ENCODE data around the gene MADD. TPM values are rescaled to one million over a fixed set of nuclear protein-coding genes. Genes with fewer than 3 reads are reported as not detected.

The MADD gene
- total and polyA plus RNA-seq, 2 donors (not counting 3 experiments of a cell fraction or from before 2014, with no cell fraction given) = 35.3 to 36.8 TPM

DNA sequence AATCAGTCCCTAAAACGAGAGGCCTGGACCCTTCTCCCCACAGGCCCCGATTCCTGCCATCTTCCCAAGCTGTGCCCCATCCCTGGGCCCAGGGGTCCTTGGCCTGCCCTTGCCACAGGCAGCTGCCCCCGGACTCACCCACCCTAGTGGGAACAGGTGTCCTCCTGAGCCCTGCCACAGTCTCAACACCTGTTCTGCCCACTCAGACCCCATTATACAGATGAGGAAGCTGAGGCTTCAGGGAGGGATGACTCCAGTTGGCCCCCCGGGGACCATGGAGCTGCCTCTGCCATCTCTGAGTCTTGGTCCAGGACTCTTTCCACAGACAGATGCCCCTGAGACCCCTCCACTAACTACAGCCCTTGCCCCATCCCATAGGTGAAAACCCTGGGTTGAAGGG lies 66.7 kb downstream of the MADD start:
- TF ChIP-seq FOS (IDR thresholded peaks at IDR 0.05; ENCODE audit: borderline replicate concordance, insufficient read depth, low read length) = no peak
- no peak for TF ChIP-seq JUN (IDR thresholded peaks at IDR 0.05; ENCODE audit: borderline replicate concordance, insufficient read depth, insufficient read length, low read depth)
- TF ChIP-seq, protein P1, sequence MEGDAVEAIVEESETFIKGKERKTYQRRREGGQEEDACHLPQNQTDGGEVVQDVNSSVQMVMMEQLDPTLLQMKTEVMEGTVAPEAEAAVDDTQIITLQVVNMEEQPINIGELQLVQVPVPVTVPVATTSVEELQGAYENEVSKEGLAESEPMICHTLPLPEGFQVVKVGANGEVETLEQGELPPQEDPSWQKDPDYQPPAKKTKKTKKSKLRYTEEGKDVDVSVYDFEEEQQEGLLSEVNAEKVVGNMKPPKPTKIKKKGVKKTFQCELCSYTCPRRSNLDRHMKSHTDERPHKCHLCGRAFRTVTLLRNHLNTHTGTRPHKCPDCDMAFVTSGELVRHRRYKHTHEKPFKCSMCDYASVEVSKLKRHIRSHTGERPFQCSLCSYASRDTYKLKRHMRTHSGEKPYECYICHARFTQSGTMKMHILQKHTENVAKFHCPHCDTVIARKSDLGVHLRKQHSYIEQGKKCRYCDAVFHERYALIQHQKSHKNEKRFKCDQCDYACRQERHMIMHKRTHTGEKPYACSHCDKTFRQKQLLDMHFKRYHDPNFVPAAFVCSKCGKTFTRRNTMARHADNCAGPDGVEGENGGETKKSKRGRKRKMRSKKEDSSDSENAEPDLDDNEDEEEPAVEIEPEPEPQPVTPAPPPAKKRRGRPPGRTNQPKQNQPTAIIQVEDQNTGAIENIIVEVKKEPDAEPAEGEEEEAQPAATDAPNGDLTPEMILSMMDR (IDR thresholded peaks at IDR 0.05; ENCODE audit: extremely low read depth in 1 of 2, insufficient read depth in 1 of 2, low read depth in 1 of 2, low read length in 2 of 2) = no peak
- TF ChIP-seq MYC (IDR thresholded peaks at IDR 0.05; ENCODE audit: low read depth, low read length) = no peak
- no peak for TF ChIP-seq POLR2A (IDR thresholded peaks at IDR 0.05; ENCODE audit: low read depth, low read length)
- TF ChIP-seq GATA2 (IDR thresholded peaks at IDR 0.05; ENCODE audit: insufficient read depth, insufficient read length, low read depth, low read length) = no peak
- TF ChIP-seq EZH2 (IDR thresholded peaks at IDR 0.05; ENCODE audit: borderline replicate concordance, low read depth, low read length, severe bottlenecking) = no peak
- no peak for TF ChIP-seq POLR2AphosphoS5 (IDR thresholded peaks at IDR 0.05; ENCODE audit: insufficient read depth, low read depth, low read length)
- TF ChIP-seq MAX (IDR thresholded peaks at IDR 0.05; ENCODE audit: insufficient read depth, insufficient read length) = no peak
- Histone ChIP-seq H3K9me1 (replicated peaks; ENCODE audit: control insufficient read depth, extremely low read depth, insufficient read depth, low read length) (no peaks in the 10 kb centered on the region), H3K9me3 (replicated peaks; ENCODE audit: control insufficient read depth, insufficient read depth, low read length) (no peaks in the 10 kb centered on the region), H3K27me3 (ENCODE audit: control insufficient read depth in 2 of 2, insufficient read depth in 2 of 2, low read length in 2 of 2) (no peaks in the 10 kb centered on the region), H4K20me1 (replicated peaks; ENCODE audit: control insufficient read depth, extremely low read depth, insufficient read depth, low read length) (no peaks in the 10 kb centered on the region), H3K4me3 (replicated peaks in 1 of 3; ENCODE audit: insufficient read depth in 1 of 3, low read depth in 1 of 3, low read length in 3 of 3) (no peak overlapping the region), H3K9ac (replicated peaks; ENCODE audit: extremely low read depth, insufficient read depth, low read length) (no peak overlapping the region), H2AFZ (ENCODE audit: low read depth, low read length) (no peak overlapping the region), H3K4me1 (ENCODE audit: control insufficient read depth, extremely low read depth, insufficient read depth, low read length) (no peaks in the 10 kb centered on the region), H3K36me3 (ENCODE audit: control insufficient read depth in 2 of 2, extremely low read depth in 1 of 2, insufficient read depth in 2 of 2, low read length in 2 of 2) (no peaks in the 10 kb centered on the region), H3K79me2 (ENCODE audit: control insufficient read depth, insufficient read depth, low read length) (no peaks in the 10 kb centered on the region), H3K27ac (ENCODE audit: insufficient read depth, low read depth, low read length) (no peak overlapping the region), H3K4me2 (ENCODE audit: insufficient read depth, low read length) (no peak overlapping the region)
- CTCF ChIA-PET = interaction anchor here (1.1 kb wide), 1 partner anchor 18 kb away, joined by 3 read pairs; no protein-coding TSS in a partner anchor
- FAIRE-seq (no peak), DNase-seq (ENCODE audit: low read depth, low spot score) (no peak)
- intact Hi-C loops (cut with micrococcal nuclease) = no loop called here
- POLR2A ChIA-PET = no interaction called here
- no TSS peak for BruUV-seq (replicated peaks)
- dilution Hi-C loops (cut with MboI; ENCODE audit: extremely low pct_ligation_motif_present, low sequenced_read_pairs) = no loop called here

All from endothelial cell of umbilical vein (primary cell).